GM12892 (cell line): ENCODE measurements around the gene KCNMA1.

Experiments used
- POLR2A ChIP-seq: IDR thresholded peaks from 2 replicates; pipeline ENCODE4 v1.6.1; 2011; ENCODE audit warnings: low read depth, low read length, control low read depth
- POLR2AphosphoS5 ChIP-seq: IDR thresholded peaks from 2 replicates; pipeline ENCODE4 v1.6.1; 2011; ENCODE audit warnings: low read depth, low read length, control low read depth
- TAF1 ChIP-seq: IDR thresholded peaks from 2 replicates; pipeline ENCODE4 v1.6.1; 2011; ENCODE audit warnings: low read depth, mild to moderate bottlenecking, control low read depth, low read length, borderline replicate concordance

- no peak for TF ChIP-seq POLR2A
- no peak for TF ChIP-seq POLR2AphosphoS5
- no peak for TF ChIP-seq TAF1
Observed at GRCh38 chr10:77500754-77501151, 136.9 kb downstream of the KCNMA1 start.
